GM12865 (cell line): ENCODE data around the gene CADM2.

Source experiments
- DNase-seq: peaks from one replicate; pipeline ENCODE4 v3.0.0; 2010; ENCODE audit warnings: low read depth
- H3K4me3 ChIP-seq: 2 replicates; pipeline ENCODE4 v1.5.1; 2011; ENCODE audit warnings: mild to moderate bottlenecking, low read depth, low read length, control low read depth
- CTCF ChIP-seq: IDR thresholded peaks from 2 replicates; pipeline ENCODE4 v1.5.1; 2011; ENCODE audit warnings: low read length, control low read depth, low read depth, inconsistent platforms; ENCODE audit not compliant: insufficient read depth; ENCODE audit errors: missing control alignments

The CADM2 gene

DNA sequence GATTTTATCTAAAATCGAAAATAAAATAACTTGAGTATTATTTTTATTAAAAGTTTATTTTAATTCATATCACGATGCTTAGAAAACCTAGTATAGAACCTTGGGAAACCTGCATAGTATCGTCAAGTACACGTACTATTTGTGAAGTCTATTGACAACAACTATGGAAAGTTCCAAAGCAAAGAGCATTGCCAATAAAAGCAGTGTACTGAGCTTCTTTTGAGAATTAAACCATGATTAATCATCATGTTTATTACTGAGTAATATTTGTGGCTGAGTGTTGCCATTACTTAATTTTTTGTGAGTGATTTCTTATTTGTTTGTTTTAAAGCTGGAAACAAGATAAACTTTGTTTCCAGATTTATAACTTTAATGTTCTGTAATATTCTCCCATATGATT is 674.1 kb downstream of the CADM2 start:
- H3K4me3 ChIP-seq, result no peak overlapping the region
- TF ChIP-seq CTCF, result no peak
- no peak for DNase-seq

DNA sequence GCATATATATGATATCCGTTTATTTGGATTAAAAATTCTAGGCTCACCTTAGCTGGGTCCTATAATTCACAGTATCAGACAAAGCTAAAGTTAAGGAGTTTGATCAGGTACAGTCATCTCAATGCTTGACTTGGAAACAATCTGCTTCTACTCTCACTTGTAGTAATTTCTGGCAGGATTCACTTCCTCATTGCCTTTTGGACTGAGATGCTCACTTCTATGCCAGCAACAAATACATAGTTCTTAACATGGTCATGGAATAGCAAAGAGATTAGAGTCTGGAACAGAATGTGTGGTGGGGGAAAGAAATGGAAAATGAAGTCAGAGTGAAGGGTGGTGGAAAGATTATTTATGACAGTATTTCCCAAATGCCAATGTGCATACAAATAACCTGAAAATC is 693.6 kb downstream of the CADM2 start:
- TF ChIP-seq CTCF, result no peak
- no peak for DNase-seq
- H3K4me3 ChIP-seq, result no peak overlapping the region

GRCh38 chr3:85660451-85660850 is 701.7 kb downstream of the CADM2 start:
- no peak overlapping the region for H3K4me3 ChIP-seq
- DNase-seq, result no peak
- TF ChIP-seq CTCF, result no peak

DNA sequence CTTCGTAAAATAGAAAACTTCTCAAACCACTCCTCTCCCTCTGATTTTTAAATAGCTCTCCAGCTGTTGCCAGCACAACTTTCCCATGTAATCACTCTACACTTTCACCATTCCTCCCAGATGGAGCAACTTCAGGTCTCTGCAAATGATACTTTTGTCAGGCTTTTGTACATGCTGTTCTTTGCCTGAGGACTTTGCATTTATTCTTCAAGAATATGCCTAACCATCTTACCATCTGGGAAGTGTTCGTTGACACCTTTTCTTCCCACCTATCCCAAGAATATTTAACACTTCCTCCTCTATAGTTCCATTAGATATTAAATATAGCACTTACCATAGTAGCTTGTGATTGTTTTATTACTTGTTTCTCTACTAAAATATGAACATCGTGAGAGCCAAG is 703.7 kb downstream of the CADM2 start:
- no peak for DNase-seq
- TF ChIP-seq CTCF, result no peak
- H3K4me3 ChIP-seq, result no peak overlapping the region

DNA sequence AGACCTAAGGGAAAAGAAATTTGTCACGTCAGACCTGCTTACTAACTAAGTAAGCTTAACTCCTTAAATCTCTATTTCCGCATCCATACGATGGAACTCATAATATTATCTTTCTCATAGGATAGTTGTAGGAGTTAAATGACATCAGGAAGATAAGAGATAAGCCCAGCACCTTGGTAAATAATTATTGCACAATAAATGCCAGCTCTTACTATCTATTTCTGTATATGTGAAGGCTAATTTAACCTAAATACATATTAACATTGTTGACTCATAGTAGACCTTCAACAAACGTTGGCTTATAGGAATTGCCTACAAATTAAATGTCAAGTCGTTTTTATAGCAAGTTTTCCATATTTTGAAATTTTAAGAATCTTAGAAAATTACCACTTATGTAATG is 709.0 kb downstream of the CADM2 start:
- no peak overlapping the region for H3K4me3 ChIP-seq
- TF ChIP-seq CTCF, result no peak
- DNase-seq, result no peak

DNA sequence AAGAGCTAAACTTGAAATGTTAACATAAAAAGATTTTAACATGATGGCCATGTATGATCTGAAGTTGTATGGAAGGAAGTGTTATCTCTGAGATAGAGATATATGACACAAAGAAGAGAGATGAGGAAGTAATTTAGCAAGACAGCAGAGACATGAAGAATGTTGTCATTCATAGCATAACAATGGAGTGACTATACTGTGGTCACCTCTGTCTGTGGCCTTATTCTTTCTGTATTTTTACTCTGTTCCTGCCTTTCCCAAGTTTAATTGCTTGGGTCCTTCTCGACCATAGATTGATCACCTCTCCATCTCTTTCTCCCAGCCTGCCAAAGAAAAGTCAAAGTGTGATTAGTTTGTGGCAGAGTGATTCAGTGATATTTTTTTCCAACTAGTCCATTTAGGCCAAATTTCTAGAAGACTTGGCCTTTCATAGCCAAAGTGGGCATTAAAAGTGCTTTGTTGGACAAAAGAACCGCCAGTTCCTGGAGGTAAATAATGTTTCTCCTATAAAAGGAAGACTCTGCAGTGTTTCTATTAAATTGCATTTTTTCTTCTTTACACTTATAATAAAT is 711.9 kb downstream of the CADM2 start:
- DNase-seq, result no peak
- H3K4me3 ChIP-seq, result no peak overlapping the region

GRCh38 chr3:85672761-85673160 is 714.0 kb downstream of the CADM2 start:
- no peak for DNase-seq
- H3K4me3 ChIP-seq, result no peak overlapping the region
- TF ChIP-seq CTCF, result no peak

More for the DNA sequence above, 711.9 kb downstream of the CADM2 start:
- TF ChIP-seq CTCF, result no peak
